Activated naive CD4-positive, alpha-beta T cell treated with anti-CD3 and anti-CD28 coated beads for 36 hours (primary cell): ENCODE results near the gene WNT7B. TPM values are rescaled to one million over a fixed set of nuclear protein-coding genes. Genes with fewer than 3 reads are reported as not detected.

Experiments used
- CTCF ChIA-PET: fragments of 350-600 bp; sonication (Branson Sonifier 250); formaldehyde crosslinking; loops from one replicate; lab custom pipeline; 2021; ENCODE audit warnings: antibody characterized with exemption; lab: Charles Lee
- DNase-seq: peaks from one replicate; pipeline ENCODE4 v3.0.0-alpha.2; 2020
- H3K27ac Mint-ChIP-seq: one replicate; pipeline ENCODE4 v1.8.0; 2021; ENCODE audit warnings: mild to moderate bottlenecking, mixed read lengths
- H3K27me3 Mint-ChIP-seq: one replicate; pipeline ENCODE4 v1.8.0; 2021; ENCODE audit warnings: low read depth, mixed read lengths
- H3K36me3 Mint-ChIP-seq: one replicate; pipeline ENCODE4 v1.8.0; 2021; ENCODE audit warnings: low read depth, mixed read lengths
- H3K4me1 Mint-ChIP-seq: one replicate; pipeline ENCODE4 v1.8.0; 2021; ENCODE audit warnings: low read depth, mixed read lengths
- H3K4me3 Mint-ChIP-seq: one replicate; pipeline ENCODE4 v1.8.0; 2021; ENCODE audit warnings: mild to moderate bottlenecking, moderate library complexity, mixed read lengths
- H3K9me3 Mint-ChIP-seq: one replicate; pipeline ENCODE4 v1.8.0; 2021; ENCODE audit warnings: mixed read lengths
- intact Hi-C: fragments of 100-400 bp; cut with micrococcal nuclease; formaldehyde crosslinking; loops from one replicate; pipeline ENCODE4 v1.15.1; 2023
- total RNA-seq, 2 experiments: library from RNA; stranded (reverse); gene quantifications; one replicate each; pipeline ENCODE4 v1.2.3, GENCODE V29; 2021

The WNT7B gene
- total RNA-seq, 2 experiments from 2014 or later, result not detected

DNA sequence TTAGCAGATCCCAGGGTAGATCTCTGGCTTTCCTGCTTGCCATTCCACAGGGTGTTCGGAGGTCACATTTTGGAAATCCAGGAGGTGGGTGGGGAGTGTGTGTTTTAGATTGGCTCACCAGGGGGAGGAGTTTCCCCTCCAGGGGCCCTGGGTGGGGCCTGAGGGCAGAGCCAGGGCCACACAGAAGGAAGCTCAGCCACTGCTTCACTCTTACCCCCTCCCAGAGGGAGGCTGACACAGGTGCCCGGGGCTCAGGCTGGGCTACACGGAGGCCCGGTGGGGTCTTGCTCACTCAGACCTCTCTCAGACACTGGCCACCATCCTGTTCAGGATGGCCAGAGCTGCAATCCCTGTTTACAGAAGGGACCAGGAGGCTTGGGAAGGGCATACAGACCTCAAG is 2.5 kb downstream of the WNT7B start:
- no peak for DNase-seq
- H3K9me3 Mint-ChIP-seq, result no peaks in the 10 kb centered on the region
- H3K27me3 Mint-ChIP-seq, result peaks cover 52% of the 10 kb centered on the region
- no peaks in the 10 kb centered on the region for H3K36me3 Mint-ChIP-seq
- CTCF ChIA-PET, result no interaction called here
- intact Hi-C loops, result no loop called here
- no peak overlapping the region for H3K27ac Mint-ChIP-seq
- H3K4me1 Mint-ChIP-seq, result peaks cover 13% of the 10 kb centered on the region
- H3K4me3 Mint-ChIP-seq, result no peak overlapping the region

- Mint-ChIP-seq H3K27ac (no peak overlapping the region), H3K27me3 (peaks cover 58% of the 10 kb centered on the region), H3K4me3 (no peak overlapping the region), H3K4me1 (peaks cover 11% of the 10 kb centered on the region), H3K36me3 (no peaks in the 10 kb centered on the region), H3K9me3 (no peaks in the 10 kb centered on the region)
- DNase-seq, result no peak
- CTCF ChIA-PET, result no interaction called here
- intact Hi-C loops, result no loop called here
These were observed 4.1 kb downstream of the WNT7B start for GRCh38 chr22:45972889-45973253.

DNA sequence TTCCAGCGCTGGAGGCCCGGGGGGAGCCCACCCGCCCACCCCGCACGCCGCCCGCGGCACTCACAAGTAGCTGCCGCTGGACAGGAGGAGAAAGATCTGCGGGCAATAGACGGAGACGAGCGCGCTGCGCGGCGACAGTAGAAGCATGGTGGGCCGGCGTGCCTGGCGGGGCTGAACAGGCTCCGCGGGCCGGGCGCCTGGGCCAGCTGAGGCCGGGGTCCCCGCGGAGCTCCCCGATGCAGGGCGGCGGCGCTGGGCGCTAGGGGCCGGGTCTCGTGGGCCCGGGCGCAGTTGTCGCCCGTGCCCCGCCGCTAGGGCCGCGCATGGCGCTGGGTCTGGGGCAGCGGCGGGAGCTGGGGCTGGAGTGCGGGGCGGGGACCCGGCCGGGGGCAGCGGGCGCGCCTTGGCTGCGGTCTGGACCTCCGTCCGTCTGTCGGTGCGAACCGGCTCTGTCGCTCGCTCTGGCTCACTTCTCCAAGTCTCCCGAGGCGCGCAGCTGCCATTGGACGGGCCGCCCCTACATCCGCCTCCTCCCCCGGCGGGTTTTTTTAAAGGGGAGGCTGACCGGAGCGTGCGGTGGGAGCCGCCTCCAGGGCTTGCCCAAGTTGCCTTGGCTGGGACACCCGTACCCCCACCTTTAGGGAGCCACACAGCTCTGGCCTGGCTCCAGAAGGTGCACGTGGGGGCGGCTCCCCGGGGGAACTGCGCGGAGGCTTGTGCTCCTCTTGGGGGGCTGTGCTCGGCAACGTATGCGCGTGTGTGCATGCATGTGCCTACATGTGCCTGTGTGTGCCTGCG is 4.7 kb downstream of the WNT7B start:
- CTCF ChIA-PET, result no interaction called here
- Mint-ChIP-seq H3K27me3 (peaks cover 52% of the 10 kb centered on the region), H3K9me3 (no peaks in the 10 kb centered on the region), H3K4me1 (peaks cover 6% of the 10 kb centered on the region), H3K27ac (no peak overlapping the region), H3K36me3 (no peaks in the 10 kb centered on the region), H3K4me3 (no peak overlapping the region)
- DNase-seq, result no peak
- intact Hi-C loops, result no loop called here

GRCh38 chr22:45971408-45972028 is 5.4 kb downstream of the WNT7B start:
- H3K9me3 Mint-ChIP-seq, result no peaks in the 10 kb centered on the region
- peaks cover 6% of the 10 kb centered on the region for H3K4me1 Mint-ChIP-seq
- H3K27ac Mint-ChIP-seq, result no peak overlapping the region
- DNase-seq, result no peak
- H3K4me3 Mint-ChIP-seq, result no peak overlapping the region
- no peaks in the 10 kb centered on the region for H3K36me3 Mint-ChIP-seq
- intact Hi-C loops, result no loop called here
- CTCF ChIA-PET, result no interaction called here
- H3K27me3 Mint-ChIP-seq, result peaks cover 52% of the 10 kb centered on the region

- intact Hi-C loops, result no loop called here
- H3K27me3 Mint-ChIP-seq, result peaks cover 54% of the 10 kb centered on the region
These were observed 6.1 kb downstream of the WNT7B start for GRCh38 chr22:45970705-45971407.

DNA sequence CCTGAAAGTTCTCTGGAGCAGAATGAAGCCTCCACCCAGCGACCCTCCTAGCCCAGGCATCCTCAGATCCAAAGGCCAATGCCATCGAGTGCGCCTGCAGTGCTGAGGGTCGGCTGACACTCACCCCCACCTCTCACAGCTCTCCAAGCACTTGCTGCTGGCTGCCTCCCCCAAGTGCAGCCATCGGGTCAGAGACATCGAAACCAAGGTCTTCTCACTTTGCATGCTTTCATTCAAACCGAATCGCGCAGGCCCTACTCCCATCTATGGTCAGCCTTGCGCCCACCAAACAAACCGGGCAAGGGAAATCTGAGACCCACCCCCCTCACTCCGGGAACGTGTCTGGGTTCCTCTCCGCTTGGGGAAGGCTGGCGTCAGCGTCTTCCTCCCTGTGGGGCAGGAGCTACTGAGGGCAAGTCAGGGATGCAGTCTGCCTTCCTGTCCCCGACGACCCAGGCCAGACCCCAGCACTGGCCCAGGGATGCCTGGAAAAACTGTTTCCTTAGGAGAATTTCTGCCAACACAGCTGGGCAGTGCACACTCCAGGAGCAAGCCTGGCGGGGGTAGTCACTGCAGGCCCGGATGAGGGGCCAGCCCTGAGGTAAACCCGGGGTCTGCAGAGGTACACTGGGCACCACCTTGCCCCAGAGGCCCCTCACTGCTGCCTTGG is 7.0 kb downstream of the WNT7B start:
- CTCF ChIA-PET, result interaction anchor here (0.6 kb wide), 1 partner anchor 521 kb away, joined by 4 read pairs; no protein-coding TSS in a partner anchor
- DNase-seq, result no peak
- Mint-ChIP-seq H3K27ac (no peak overlapping the region), H3K9me3 (no peaks in the 10 kb centered on the region), H3K36me3 (no peaks in the 10 kb centered on the region), H3K27me3 (peaks cover 52% of the 10 kb centered on the region), H3K4me3 (no peak overlapping the region), H3K4me1 (peaks cover 2% of the 10 kb centered on the region)
- intact Hi-C loops, result no loop called here

More at GRCh38 chr22:45970705-45971407, 6.1 kb downstream of the WNT7B start:
- Mint-ChIP-seq H3K9me3 (no peaks in the 10 kb centered on the region), H3K27ac (no peak overlapping the region), H3K4me1 (peaks cover 6% of the 10 kb centered on the region), H3K36me3 (no peaks in the 10 kb centered on the region), H3K4me3 (no peak overlapping the region)
- CTCF ChIA-PET, result no interaction called here
- DNase-seq, result no peak

- no peak for DNase-seq
- no peak overlapping the region for H3K4me3 Mint-ChIP-seq
- intact Hi-C loops, result no loop called here
- H3K9me3 Mint-ChIP-seq, result no peaks in the 10 kb centered on the region
- CTCF ChIA-PET, result interaction anchor here (0.6 kb wide), 1 partner anchor 106 kb away, joined by 3 read pairs; no protein-coding TSS in a partner anchor
- no peaks in the 10 kb centered on the region for H3K36me3 Mint-ChIP-seq
- peaks cover 1% of the 10 kb centered on the region for H3K4me1 Mint-ChIP-seq
- H3K27ac Mint-ChIP-seq, result no peak overlapping the region
- peaks cover 49% of the 10 kb centered on the region for H3K27me3 Mint-ChIP-seq
These were observed 7.6 kb downstream of the WNT7B start for GRCh38 chr22:45969414-45969799.

GRCh38 chr22:45968751-45969413 is 8.1 kb downstream of the WNT7B start:
- H3K9me3 Mint-ChIP-seq, result no peaks in the 10 kb centered on the region
- DNase-seq, result no peak
- peaks cover 44% of the 10 kb centered on the region for H3K27me3 Mint-ChIP-seq
- intact Hi-C loops, result no loop called here
- peaks cover 1% of the 10 kb centered on the region for H3K4me1 Mint-ChIP-seq
- CTCF ChIA-PET, result interaction anchor here (0.6 kb wide), 1 partner anchor 105 kb away, joined by 3 read pairs; no protein-coding TSS in a partner anchor
- no peak overlapping the region for H3K27ac Mint-ChIP-seq
- H3K4me3 Mint-ChIP-seq, result no peak overlapping the region
- no peaks in the 10 kb centered on the region for H3K36me3 Mint-ChIP-seq

- H3K4me3 Mint-ChIP-seq, result no peak overlapping the region
- CTCF ChIA-PET, result no interaction called here
These were observed 8.8 kb downstream of the WNT7B start for GRCh38 chr22:45968003-45968650.

DNA sequence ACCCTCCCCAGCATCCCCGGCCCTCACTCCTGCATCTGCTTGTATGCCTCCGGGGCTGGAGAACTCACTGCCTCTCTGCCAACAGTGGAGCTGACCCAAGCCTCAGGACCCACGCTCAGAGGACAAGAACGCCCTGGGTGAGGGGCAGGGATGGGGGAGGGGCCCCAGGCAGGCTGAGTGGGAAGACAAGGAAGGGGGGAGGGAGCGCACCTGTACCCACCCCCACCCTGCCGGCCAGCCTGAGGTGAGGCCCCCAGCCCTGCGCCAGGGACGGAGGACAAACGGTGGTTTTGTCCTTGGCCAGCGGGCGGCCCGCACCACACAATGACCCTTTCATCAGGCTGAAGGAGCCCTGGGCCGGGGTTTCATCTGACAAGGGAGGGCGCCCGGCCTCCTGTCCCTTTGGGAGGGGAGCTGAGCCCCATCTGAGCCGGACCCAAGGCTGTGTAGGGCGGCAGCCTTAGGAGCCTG is 10.0 kb downstream of the WNT7B start:
- CTCF ChIA-PET, result interaction anchor here (0.5 kb wide), 1 partner anchor 392 kb away, joined by 3 read pairs; no protein-coding TSS in a partner anchor
- Mint-ChIP-seq H3K36me3 (no peaks in the 10 kb centered on the region), H3K27ac (no peak overlapping the region), H3K27me3 (peaks cover 32% of the 10 kb centered on the region), H3K9me3 (no peaks in the 10 kb centered on the region), H3K4me3 (no peak overlapping the region), H3K4me1 (peaks cover 1% of the 10 kb centered on the region)
- intact Hi-C loops, result no loop called here
- DNase-seq, result no peak

More at GRCh38 chr22:45968003-45968650, 8.8 kb downstream of the WNT7B start:
- H3K9me3 Mint-ChIP-seq, result no peaks in the 10 kb centered on the region
- intact Hi-C loops, result no loop called here
- no peak overlapping the region for H3K27ac Mint-ChIP-seq
- H3K4me1 Mint-ChIP-seq, result peaks cover 1% of the 10 kb centered on the region
- DNase-seq, result no peak
- H3K27me3 Mint-ChIP-seq, result peaks cover 38% of the 10 kb centered on the region
- H3K36me3 Mint-ChIP-seq, result no peaks in the 10 kb centered on the region

DNA sequence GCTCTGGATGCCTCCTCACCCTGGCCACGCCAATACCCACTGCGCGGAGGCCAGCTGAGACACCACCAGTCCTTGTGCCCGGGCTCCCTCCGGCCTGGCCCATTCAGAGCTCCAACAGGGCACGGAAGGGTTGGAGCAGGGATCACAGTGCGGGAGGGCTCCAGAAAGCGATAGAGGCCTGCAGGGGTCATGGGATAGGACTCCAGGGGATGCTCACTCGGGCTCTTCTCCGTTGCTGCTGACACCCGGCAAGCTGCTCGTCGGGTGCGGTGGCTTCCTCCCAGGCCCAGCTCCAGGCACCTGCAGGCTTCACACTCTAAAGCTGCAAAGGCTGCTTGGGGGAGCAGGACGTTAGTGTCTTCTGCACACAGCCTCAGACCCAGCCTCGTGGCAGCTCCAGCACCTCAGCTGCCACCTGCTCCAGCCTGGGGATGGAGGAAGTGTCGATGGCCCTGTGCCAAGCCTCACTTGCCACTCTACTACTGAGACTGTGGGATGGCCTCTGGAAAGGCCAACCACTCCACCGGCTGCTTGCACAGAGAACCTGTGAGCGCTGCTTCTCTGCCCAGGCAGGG is 10.6 kb downstream of the WNT7B start:
- H3K27ac Mint-ChIP-seq, result no peak overlapping the region
- intact Hi-C loops, result no loop called here
- CTCF ChIA-PET, result no interaction called here
- H3K4me3 Mint-ChIP-seq, result no peak overlapping the region
- H3K36me3 Mint-ChIP-seq, result no peaks in the 10 kb centered on the region
- H3K9me3 Mint-ChIP-seq, result no peaks in the 10 kb centered on the region
- peaks cover 1% of the 10 kb centered on the region for H3K4me1 Mint-ChIP-seq
- no peak for DNase-seq
- H3K27me3 Mint-ChIP-seq, result peaks cover 32% of the 10 kb centered on the region
